Measurements from ENCODE around the gene INSM2.

DNA sequence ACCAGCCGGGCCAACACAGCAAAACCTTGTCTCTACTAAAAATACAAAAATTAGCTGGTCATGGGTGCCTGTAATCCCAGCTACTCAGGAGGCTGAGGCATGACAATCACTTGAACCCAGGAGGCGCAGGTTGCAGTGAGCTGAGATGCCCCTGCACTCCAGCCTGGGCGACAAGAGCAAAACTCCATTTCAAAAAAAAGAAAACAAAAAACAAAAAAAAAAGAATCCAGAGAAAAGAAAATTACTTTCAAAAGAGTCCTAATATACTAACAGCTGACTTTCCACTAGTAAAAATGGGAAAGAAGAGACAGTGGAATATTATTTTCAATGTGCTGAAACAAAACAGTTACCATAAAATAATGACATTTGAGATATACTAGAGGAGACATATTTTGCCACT lies 8.3 kb upstream of the INSM2 start:
- TF ChIP-seq, protein P1, sequence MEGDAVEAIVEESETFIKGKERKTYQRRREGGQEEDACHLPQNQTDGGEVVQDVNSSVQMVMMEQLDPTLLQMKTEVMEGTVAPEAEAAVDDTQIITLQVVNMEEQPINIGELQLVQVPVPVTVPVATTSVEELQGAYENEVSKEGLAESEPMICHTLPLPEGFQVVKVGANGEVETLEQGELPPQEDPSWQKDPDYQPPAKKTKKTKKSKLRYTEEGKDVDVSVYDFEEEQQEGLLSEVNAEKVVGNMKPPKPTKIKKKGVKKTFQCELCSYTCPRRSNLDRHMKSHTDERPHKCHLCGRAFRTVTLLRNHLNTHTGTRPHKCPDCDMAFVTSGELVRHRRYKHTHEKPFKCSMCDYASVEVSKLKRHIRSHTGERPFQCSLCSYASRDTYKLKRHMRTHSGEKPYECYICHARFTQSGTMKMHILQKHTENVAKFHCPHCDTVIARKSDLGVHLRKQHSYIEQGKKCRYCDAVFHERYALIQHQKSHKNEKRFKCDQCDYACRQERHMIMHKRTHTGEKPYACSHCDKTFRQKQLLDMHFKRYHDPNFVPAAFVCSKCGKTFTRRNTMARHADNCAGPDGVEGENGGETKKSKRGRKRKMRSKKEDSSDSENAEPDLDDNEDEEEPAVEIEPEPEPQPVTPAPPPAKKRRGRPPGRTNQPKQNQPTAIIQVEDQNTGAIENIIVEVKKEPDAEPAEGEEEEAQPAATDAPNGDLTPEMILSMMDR (conservative IDR thresholded peaks at IDR 0.05; ENCODE audit: low read length), result no peak
- no peak for TF ChIP-seq EZH2phosphoT487 (IDR thresholded peaks at IDR 0.05; ENCODE audit: borderline replicate concordance)

Data from Loucy (cell line).